ENCODE data around the gene KIF26B.

GRCh38 chr1:245510144-245510543 lies 355.4 kb downstream of the KIF26B start:
- TF ChIP-seq CTCF (IDR thresholded peaks at IDR 0.05; ENCODE audit: insufficient read depth, low read length, poor library complexity, severe bottlenecking): no peak
- no peak for TF ChIP-seq EZH2phosphoT487 (conservative IDR thresholded peaks at IDR 0.05; ENCODE audit: low read length)

Data from SU-DHL-6 (cell line).